ENCODE results near the gene ADAD1.
"Not testable (repeated sequence)": the region's sequence is repeated elsewhere in the genome, so short reads cannot be mapped to it uniquely, and the experiment has no call there.

Gene ADAD1

GRCh38 chr4:122378711-122379110 is at the start of gene ADAD1:
Gene ADAD1 (plus strand): TSS chr4:122379011. CDS start chr4:122380070, 1,059 bp downstream.
- DNase-seq (ENCODE audit: low spot score) = no peak

GRCh38 chr4:122329876-122330565 is 48.8 kb upstream of the ADAD1 start:
- DNase-seq (ENCODE audit: low spot score) = no peak

GRCh38 chr4:122331195-122331594 is 47.6 kb upstream of the ADAD1 start:
- DNase-seq (ENCODE audit: low spot score) = no peak

- no peak for DNase-seq (ENCODE audit: low spot score)
Measured at GRCh38 chr4:122334828-122335227, 44.0 kb upstream of the ADAD1 start.

- DNase-seq (ENCODE audit: low spot score) = no peak
Measured at GRCh38 chr4:122341886-122342285, 36.9 kb upstream of the ADAD1 start.

- no peak for DNase-seq (ENCODE audit: low spot score)
Measured at GRCh38 chr4:122346036-122346435, 32.8 kb upstream of the ADAD1 start.

- DNase-seq (ENCODE audit: low spot score) = no peak
Measured at GRCh38 chr4:122346503-122346902, 32.3 kb upstream of the ADAD1 start.

GRCh38 chr4:122356317-122356808 is 22.4 kb upstream of the ADAD1 start:
- no peak for DNase-seq (ENCODE audit: low spot score)

GRCh38 chr4:122360754-122361153 is 18.1 kb upstream of the ADAD1 start:
- no peak for DNase-seq (ENCODE audit: low spot score)

GRCh38 chr4:122364700-122365404 is 14.0 kb upstream of the ADAD1 start:
- no peak for DNase-seq (ENCODE audit: low spot score)

GRCh38 chr4:122368786-122369185 is 10.0 kb upstream of the ADAD1 start:
- not testable (repeated sequence) for DNase-seq (ENCODE audit: low spot score)

- DNase-seq (ENCODE audit: low spot score) = no peak
Measured at GRCh38 chr4:122377352-122377751, 1.5 kb upstream of the ADAD1 start.

GRCh38 chr4:122379239-122379638 is 428 bp downstream of the ADAD1 start:
- DNase-seq (ENCODE audit: low spot score) = no peak

GRCh38 chr4:122383341-122383740 is 4.5 kb downstream of the ADAD1 start:
- no peak for DNase-seq (ENCODE audit: low spot score)

- DNase-seq (ENCODE audit: low spot score) = no peak
Measured at GRCh38 chr4:122384245-122384644, 5.4 kb downstream of the ADAD1 start.

GRCh38 chr4:122393276-122393675 is 14.5 kb downstream of the ADAD1 start:
- no peak for DNase-seq (ENCODE audit: low spot score)

GRCh38 chr4:122403861-122404260 is 25.1 kb downstream of the ADAD1 start:
- no peak for DNase-seq (ENCODE audit: low spot score)

GRCh38 chr4:122412547-122412946 is 33.7 kb downstream of the ADAD1 start:
- DNase-seq (ENCODE audit: low spot score) = no peak

- DNase-seq (ENCODE audit: low spot score) = no peak
Measured at GRCh38 chr4:122423246-122423645, 44.4 kb downstream of the ADAD1 start.

GRCh38 chr4:122431351-122431750 is 52.5 kb downstream of the ADAD1 start:
- DNase-seq (ENCODE audit: low spot score) = no peak

- DNase-seq (ENCODE audit: low spot score) = no peak
Measured at GRCh38 chr4:122434285-122434684, 55.5 kb downstream of the ADAD1 start.

- no peak for DNase-seq (ENCODE audit: low spot score)
Measured at GRCh38 chr4:122450847-122451246, 72.0 kb downstream of the ADAD1 start.

- no peak for DNase-seq (ENCODE audit: low spot score)
Measured at GRCh38 chr4:122453384-122453995, 74.7 kb downstream of the ADAD1 start.

Data from globus pallidus (tissue), 1 donor.